Measurements from ENCODE around the gene HSF4. TPM values are rescaled to one million over a fixed set of nuclear protein-coding genes. Genes with fewer than 3 reads are reported as not detected.

The HSF4 gene
- polyA plus RNA-seq, 12 donors, result 1.4 to 15.2 (median 4.2) TPM; not detected in 1

DNA sequence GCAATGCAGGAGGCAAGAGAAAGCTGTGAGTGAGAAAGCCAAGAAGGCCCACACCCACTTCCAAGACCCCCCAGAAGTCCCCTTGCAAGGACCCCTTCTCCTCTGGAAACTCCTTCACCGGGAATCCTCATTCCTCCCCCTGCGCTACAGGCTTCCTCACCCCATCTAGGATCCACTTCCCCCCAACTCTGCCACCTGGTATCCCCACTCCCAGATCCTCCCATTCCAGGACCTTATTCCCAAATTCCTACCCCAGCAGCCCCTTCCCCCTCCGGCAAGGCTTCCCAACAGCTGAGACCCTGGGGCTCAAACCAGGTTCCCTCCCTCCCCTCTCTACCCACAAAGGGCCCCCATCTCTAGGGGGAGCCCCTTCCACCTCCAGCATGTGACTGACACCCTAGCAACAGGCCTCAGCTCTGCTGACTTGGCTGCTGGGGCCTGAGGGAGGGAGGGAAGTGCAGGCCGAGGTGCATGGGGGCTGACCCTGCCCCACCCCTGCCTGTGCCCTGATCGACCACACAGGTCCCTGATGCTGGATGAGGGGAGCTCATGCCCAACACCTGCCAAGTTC is 2.1 kb downstream of the HSF4 start:
- DNase-seq, result no peak

GRCh38 chr16:67167588-67167987 is 3.0 kb downstream of the HSF4 start:
- no peak for DNase-seq

GRCh38 chr16:67169011-67169451 is 4.5 kb downstream of the HSF4 start:
- no peak for DNase-seq

DNA sequence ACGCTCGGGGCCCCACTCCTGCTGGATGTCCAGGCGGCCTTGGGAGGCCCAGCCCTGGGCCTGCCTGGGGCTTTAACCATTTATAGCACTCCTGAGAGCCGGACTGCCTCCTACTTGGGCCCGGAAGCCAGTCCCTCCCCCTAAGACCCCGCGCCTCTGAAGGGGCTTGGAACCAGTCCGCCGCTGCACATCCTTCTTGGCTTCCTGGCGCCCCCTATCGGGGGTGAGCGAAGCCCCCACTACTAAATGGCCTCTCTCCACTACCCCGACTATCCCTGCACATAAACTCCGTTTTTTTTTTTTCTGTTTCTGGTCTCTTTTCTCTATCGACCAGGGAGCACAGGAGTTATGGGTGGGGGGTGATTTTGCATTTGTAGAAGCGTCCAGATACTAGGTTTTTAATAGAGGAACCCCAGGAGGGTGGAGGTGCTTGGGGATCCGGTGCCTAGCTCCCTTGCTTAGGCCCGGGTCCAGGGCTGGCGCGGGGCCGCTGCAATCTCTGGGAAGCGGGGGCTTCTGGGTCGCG is 5.2 kb downstream of the HSF4 start:
- no peak for DNase-seq

- DNase-seq, result no peak
These were observed 5.8 kb downstream of the HSF4 start, which contains the start of gene NOL3 for GRCh38 chr16:67170168-67170948. TSS of gene NOL3 (plus strand) at chr16:67170538.

GRCh38 chr16:67170949-67171649 is 6.6 kb downstream of the HSF4 start:
- DNase-seq, result no peak

GRCh38 chr16:67173323-67173722 is 8.8 kb downstream of the HSF4 start:
- DNase-seq, result no peak

DNA sequence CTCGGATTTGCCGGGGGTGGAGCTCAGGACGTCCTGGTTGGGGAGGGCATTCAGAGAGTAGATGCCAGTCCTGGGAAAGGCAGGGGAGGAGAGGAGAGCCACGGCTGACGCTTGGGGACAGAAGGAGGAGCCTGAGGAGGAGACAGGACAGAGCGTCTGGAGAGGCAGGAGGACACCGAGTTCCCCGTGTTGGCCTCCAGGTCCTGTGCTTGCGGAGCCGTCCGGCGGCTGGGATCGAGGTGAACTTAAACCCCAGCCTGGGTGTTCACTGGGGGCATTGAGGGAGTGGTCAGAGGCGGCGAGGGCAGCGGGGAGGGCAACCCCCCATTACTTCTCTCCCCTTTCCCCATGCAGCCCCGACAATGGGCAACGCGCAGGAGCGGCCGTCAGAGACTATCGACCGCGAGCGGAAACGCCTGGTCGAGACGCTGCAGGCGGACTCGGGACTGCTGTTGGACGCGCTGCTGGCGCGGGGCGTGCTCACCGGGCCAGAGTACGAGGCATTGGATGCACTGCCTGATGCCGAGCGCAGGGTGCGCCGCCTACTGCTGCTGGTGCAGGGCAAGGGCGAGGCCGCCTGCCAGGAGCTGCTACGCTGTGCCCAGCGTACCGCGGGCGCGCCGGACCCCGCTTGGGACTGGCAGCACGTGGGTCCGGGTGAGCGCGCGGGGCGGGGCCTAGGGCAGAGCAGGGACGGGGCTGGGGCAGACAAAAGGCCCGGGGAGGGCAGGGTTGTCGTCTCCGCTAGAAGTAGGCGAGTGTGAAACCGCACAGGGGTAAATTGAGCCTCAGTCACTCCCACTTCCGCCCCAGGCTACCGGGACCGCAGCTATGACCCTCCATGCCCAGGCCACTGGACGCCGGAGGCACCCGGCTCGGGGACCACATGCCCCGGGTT is 9.5 kb downstream of the HSF4 start:
- DNase-seq, result no peak

DNA sequence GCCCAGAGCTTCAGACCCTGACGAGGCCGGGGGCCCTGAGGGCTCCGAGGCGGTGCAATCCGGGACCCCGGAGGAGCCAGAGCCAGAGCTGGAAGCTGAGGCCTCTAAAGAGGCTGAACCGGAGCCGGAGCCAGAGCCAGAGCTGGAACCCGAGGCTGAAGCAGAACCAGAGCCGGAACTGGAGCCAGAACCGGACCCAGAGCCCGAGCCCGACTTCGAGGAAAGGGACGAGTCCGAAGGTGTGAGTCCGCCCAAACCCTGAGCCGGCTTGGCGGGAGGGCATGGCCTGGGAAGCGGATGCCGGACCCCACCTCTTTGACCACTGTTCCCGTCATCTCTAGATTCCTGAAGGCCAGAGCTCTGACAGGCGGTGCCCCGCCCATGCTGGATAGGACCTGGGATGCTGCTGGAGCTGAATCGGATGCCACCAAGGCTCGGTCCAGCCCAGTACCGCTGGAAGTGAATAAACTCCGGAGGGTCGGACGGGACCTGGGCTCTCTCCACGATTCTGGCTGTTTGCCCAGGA is 10.2 kb downstream of the HSF4 start:
- DNase-seq, result no peak

GRCh38 chr16:67176662-67177061 is 12.1 kb downstream of the HSF4 start:
- no peak for DNase-seq

DNA sequence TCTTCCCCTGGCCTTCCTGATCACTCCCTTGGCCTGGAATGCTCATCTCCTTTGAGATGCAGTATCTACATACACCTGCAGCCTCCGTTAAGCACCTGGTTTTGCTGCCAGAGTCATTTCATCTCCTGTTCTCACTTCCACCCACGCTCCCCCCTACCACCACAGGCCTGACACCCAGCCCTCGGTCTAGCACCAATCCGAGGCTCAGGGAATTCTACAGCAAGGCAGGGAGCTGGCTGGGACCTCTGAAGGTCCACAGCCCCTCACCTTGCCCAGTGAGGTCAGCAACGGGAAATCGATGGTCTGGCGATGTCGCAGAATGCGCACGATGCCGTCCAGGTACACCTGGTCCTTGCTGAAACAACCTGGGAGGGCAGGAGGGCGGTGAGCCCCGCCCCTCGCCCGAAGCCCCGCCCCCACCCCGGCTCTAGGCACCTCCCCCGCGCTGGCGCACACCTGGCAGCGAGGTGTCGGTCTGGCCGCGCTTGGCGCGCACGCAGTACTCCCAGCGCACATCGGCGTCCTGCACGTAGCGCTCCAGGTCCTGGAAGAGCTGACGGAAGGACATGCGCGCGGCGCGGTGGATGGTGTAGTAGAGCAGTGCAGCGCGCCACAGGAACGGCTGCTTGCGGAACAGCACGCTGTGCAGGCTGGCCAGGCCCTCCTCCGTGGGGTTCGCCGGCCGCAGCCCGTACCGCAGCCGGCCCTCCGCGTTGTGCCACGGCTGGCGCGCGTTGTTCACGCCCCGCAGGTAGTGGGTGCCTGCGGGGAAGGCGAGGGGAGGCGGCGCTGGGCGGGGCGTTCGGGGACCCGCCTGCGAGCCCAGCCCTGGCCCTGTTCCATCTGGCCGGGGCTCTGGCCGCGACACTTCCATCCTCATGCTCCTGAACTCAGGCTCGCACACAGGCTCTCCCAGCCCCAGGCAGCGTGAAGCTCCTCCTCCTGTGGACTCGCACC is 13.5 kb downstream of the HSF4 start:
- no peak for DNase-seq

GRCh38 chr16:67179421-67180080 is 15.0 kb downstream of the HSF4 start:
- no peak for DNase-seq

DNA sequence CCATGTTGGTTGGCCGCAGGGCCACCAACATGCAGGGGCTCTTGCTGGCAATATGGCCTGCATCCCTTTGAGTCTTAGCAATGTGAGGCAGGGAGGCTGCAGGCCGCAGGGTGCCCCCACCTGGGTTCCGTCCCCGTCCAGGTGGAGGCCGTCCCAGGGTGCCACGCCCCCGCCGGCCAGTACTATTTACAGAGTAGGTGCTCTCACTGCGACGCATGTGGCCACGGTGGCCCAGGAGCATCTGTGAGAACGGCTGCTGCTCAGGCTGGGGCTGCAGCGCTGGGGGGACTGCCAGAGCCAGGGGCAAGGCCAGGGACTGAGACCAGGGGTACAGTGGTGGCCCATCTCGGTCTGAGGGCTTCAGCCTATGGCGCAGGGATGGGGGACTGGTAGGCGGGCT is 15.6 kb downstream of the HSF4 start:
- no peak for DNase-seq

- DNase-seq, result no peak
These were observed 16.8 kb downstream of the HSF4 start for GRCh38 chr16:67181346-67181745.

- no peak for DNase-seq
These were observed 17.7 kb downstream of the HSF4 start for GRCh38 chr16:67182288-67182687.

DNA sequence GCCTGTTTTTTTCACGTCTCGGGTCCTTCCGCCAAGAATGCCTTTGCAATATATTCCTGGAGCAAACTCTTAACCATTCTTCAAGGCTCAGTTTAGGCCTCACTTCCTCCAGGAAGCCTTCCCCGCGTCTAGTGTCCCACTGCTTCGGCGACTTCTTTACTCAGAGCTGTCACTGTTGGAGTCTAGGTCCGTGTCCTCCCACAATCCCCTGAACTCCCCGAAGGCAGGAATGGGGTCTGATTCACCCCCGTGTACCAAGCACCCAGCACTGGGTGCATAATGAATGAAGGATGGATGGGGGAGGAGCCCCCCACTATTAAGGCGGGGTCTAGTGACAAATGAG is 18.7 kb downstream of the HSF4 start:
- no peak for DNase-seq

DNA sequence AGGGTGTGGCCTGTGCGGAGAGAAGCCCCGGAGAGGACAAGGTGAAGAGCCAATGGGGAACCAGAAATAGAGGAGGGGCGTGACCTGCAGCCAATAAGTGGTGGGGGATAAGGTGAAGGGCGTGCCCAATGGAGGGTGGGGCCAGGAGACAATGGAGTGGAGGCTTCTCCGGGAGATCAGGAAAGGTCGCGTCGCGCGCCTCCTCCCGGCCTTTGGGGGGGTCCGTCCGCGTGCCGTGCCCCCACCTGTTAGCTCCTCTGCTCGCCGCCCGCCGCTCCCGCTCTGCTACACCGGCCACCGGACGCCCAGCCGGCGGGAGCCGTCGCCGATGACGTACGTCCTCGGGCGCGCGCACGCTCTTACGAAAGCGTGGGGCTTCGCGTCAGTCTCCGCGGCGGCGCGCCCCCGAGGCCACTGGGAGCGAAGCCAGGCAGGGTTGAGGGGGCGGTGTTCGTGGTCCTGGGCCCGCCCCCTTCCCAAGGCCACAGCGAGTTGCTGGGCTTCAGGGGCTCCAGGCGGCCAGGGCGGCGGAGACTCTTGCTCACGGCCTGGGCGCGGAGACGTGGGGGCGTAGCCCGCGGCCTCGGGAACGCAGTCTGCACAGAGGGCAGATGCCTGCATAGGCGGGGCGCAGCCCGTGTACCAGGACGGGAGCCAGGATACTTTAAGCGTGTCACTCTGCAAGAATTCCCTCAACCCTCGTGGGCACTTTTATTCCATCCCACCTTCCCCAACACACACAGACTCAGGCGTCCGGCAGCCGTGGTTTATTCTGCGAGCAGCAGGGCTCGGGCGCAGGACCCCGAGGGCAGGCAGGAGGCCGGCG is 19.3 kb downstream of the HSF4 start, which contains the start of gene MATCAP1:
Gene MATCAP1, minus strand, starts transcription at position 337 of the 826 bp plus-strand sequence. CDS start 3,353 bp downstream, outside the sequence.
- DNase-seq, result peak; percentile 95

DNA sequence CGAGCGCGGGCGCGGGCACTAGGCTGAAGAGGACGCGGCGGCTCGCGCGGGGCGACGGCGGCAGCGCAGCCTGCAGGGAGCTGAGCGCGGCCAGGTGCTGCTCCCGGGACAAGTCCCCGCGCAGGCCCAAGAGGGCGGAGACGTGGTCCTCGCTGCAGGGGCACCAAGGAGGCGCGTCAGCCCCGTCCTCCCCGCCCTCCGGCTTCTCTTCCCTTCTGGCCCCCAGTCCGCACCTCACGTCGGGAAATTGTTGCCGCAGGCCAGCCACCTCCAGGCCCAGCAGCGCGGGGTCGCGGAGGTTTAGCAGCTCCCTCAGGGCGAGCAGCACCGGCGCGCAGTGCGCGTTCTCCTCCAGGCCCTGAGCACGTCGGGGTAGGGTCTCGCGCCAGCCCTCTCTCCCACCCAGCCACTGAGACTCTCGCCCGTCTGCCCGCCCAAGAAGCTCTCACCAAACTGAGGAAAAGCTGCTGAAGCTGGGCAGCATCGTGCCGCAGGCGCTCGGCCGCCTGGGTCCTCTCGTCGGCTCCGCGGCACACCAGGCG is 20.0 kb downstream of the HSF4 start:
- DNase-seq, result no peak
